ENCODE data around the gene ZNF445. TPM values are rescaled to one million over a fixed set of nuclear protein-coding genes. Genes with fewer than 3 reads are reported as not detected.
"Not testable (repeated sequence)": the region's sequence is repeated elsewhere in the genome, so short reads cannot be mapped to it uniquely, and the experiment has no call there.

Gene ZNF445
- total and polyA plus RNA-seq, 2 of the 8 experiments (the other 6 are each of a cell fraction or from before 2014, with no cell fraction given) = 3.3 to 26.3 TPM

GRCh38 chr3:44503178-44503577 is 25.7 kb upstream of the ZNF445 start:
- H4K20me1 ChIP-seq (replicated peaks in 1 of 2; ENCODE audit: control insufficient read depth in 1 of 2, insufficient read depth in 2 of 2, low read length in 2 of 2); H2BK20ac ChIP-seq (ENCODE audit: low read length); H2BK120ac ChIP-seq (replicated peaks; ENCODE audit: low read depth, low read length); H3K23ac ChIP-seq (ENCODE audit: insufficient read length); H3K79me1 ChIP-seq (ENCODE audit: low read depth, low read length); H2BK5ac ChIP-seq (ENCODE audit: low read depth, low read length); H3K4ac ChIP-seq (replicated peaks; ENCODE audit: insufficient read length, low read depth, low read length); H2BK15ac ChIP-seq (ENCODE audit: low read length); H2BK12ac ChIP-seq (ENCODE audit: low read depth, low read length); H2AK5ac ChIP-seq (ENCODE audit: low read depth, low read length); H2AFZ ChIP-seq (ENCODE audit: low read length); H3K4me2 ChIP-seq (ENCODE audit: insufficient read depth in 1 of 2, low read depth in 2 of 2, low read length in 2 of 2); H3K14ac ChIP-seq (ENCODE audit: insufficient read length); POLR2A ChIA-PET (ENCODE audit: partially characterized antibody); H3K4me3 ChIP-seq (ENCODE audit: extremely low read depth in 1 of 4, insufficient read depth in 2 of 4, low read depth in 3 of 4, low read length in 4 of 4); H4K91ac ChIP-seq (replicated peaks; ENCODE audit: insufficient read length, low read length); H3K4me1 ChIP-seq (replicated peaks in 1 of 4; ENCODE audit: control insufficient read depth in 3 of 4, insufficient read depth in 4 of 4, low read length in 3 of 4); H4K8ac ChIP-seq (ENCODE audit: extremely low read depth, insufficient read depth, low read length); FAIRE-seq; H3K56ac ChIP-seq (replicated peaks; ENCODE audit: insufficient read length, low read depth, low read length); H3K18ac ChIP-seq (ENCODE audit: extremely low read depth, low read length); H3K9ac ChIP-seq (replicated peaks in 1 of 4; ENCODE audit: extremely low read depth in 1 of 4, low read depth in 3 of 4, low read length in 3 of 4); H3K23me2 ChIP-seq (ENCODE audit: low read depth, low read length); H3K27me3 ChIP-seq (replicated peaks in 1 of 4; ENCODE audit: control insufficient read depth in 3 of 4, extremely low read depth in 1 of 4, insufficient read depth in 3 of 4, low read length in 3 of 4); DNase-seq (ENCODE audit: low read depth in 1 of 2, low spot score in 2 of 2); H4K5ac ChIP-seq (ENCODE audit: insufficient read length, low read depth, low read length); H3K27ac ChIP-seq (ENCODE audit: low read depth, low read length): not testable (repeated sequence)
- peaks cover 38 to 44% of the 10 kb centered on the region in 2 experiments for H3K9me3 ChIP-seq (ENCODE audit: insufficient read depth in 2 of 2, low read depth in 1 of 2, low read length in 1 of 2)
- CTCF ChIA-PET (ENCODE audit: partially characterized antibody) = interaction anchor here (1.3 kb wide), 1 partner anchor 29 kb away, joined by 3 read pairs; no protein-coding TSS in a partner anchor
- H3K79me2 ChIP-seq (ENCODE audit: control insufficient read depth in 1 of 2, insufficient read depth in 2 of 2, low read length in 2 of 2) = peaks cover 4 to 56% of the 10 kb centered on the region in 2 experiments
- 89% methylated on average over 2 of the region's 2 CpGs; no CpG with 5 or more reads in 1 of the 2 experiments for WGBS, 2 experiments (ENCODE audit: extremely low coverage in 1 of 2, insufficient coverage in 1 of 2, insufficient read length in 1 of 2, insufficient replicate concordance in 2 of 2, low coverage in 1 of 2, low lambda C conversion rate in 2 of 2, missing lambda C conversion rate in 1 of 2)
- H3K36me3 ChIP-seq (ENCODE audit: control insufficient read depth in 2 of 4, insufficient read depth in 4 of 4, low read length in 3 of 4) = peaks cover 2 to 41% (median 21%) of the 10 kb centered on the region in 4 experiments; a peak in 6 of 8 replicates
